HEK293 (cell line): ENCODE results near the gene PIP5K1C.

Experiments used
- CTCF ChIA-PET: fragments of 350-600 bp; formaldehyde crosslinking; extraction: SDS; loops from one replicate; lab custom pipeline; 2021; ENCODE audit warnings: antibody characterized with exemption; lab: Yijun Ruan, JAX
- POLR2A ChIA-PET: fragments of 300-600 bp; formaldehyde crosslinking; extraction: SDS; loops from one replicate; lab custom pipeline; 2020; ENCODE audit warnings: antibody characterized with exemption, inconsistent platforms; lab: Yijun Ruan, JAX
- H3K27ac ChIP-seq: fragments of 200-500 bp; sonication (Bioruptor generic); 2 replicates; pipeline ENCODE4 v1.5.1; 2014; ENCODE audit warnings: low read depth, low read length, control low read depth, inconsistent platforms; ENCODE audit errors: extremely low read depth
- H3K36me3 ChIP-seq, 2 experiments: fragments of 200-500 bp in 1 of 2; sonication (Bioruptor generic) in 1 of 2; 1 replicate in 1 of 2; 2 replicates in 1 of 2; pipeline ENCODE4 v1.5.1; 2014 to 2017; ENCODE audit warnings: inconsistent platforms in 2 of 2, low read length in 2 of 2; ENCODE audit not compliant: control insufficient read depth in 2 of 2, insufficient read depth in 1 of 2
- H3K4me1 ChIP-seq: fragments of 200-500 bp; sonication (Bioruptor generic); 2 replicates; pipeline ENCODE4 v1.5.1; 2014; ENCODE audit warnings: mild to moderate bottlenecking, low read length, inconsistent platforms; ENCODE audit not compliant: control insufficient read depth, insufficient read depth
- H3K4me3 ChIP-seq: 2 replicates; pipeline ENCODE4 v1.5.1; 2011; ENCODE audit warnings: low read depth, mild to moderate bottlenecking, control low read depth, low read length, moderate library complexity
- H3K9me3 ChIP-seq: fragments of 200-500 bp; sonication (Bioruptor generic); 2 replicates; pipeline ENCODE4 v1.5.1; 2014; ENCODE audit warnings: low read depth, low read length, inconsistent platforms; ENCODE audit not compliant: control insufficient read depth, insufficient read depth
- BCL11B ChIP-seq: fragments of 450-650 bp; formaldehyde crosslinking; IDR thresholded peaks from 2 replicates; pipeline ENCODE4 v1.5.1; 2016; ENCODE audit warnings: low read depth, missing biosample characterization, missing genetic modification characterization
- GLIS1 ChIP-seq: fragments of 450-650 bp; formaldehyde crosslinking; IDR thresholded peaks from 2 replicates; pipeline ENCODE4 v1.5.1; 2016; ENCODE audit warnings: missing biosample characterization, missing genetic modification characterization
- HOXC10 ChIP-seq: sonication (generic); formaldehyde crosslinking; IDR thresholded peaks from 2 replicates; pipeline ENCODE4 v1.8.1; 2023; ENCODE audit warnings: mild to moderate bottlenecking, missing genetic modification reagents
- IKZF3 ChIP-seq: fragments of 450-650 bp; IDR thresholded peaks from 2 replicates; pipeline ENCODE4 v1.5.0; 2018; ENCODE audit warnings: missing biosample characterization, mild to moderate bottlenecking, missing genetic modification characterization, moderate library complexity
- KLF10 ChIP-seq: fragments of 450-650 bp; IDR thresholded peaks from 2 replicates; pipeline ENCODE4 v1.5.1; 2018; ENCODE audit warnings: missing biosample characterization, mild to moderate bottlenecking, missing genetic modification characterization
- MYNN ChIP-seq: fragments of 450-650 bp; formaldehyde crosslinking; IDR thresholded peaks from 2 replicates; pipeline ENCODE4 v1.5.1; 2016; ENCODE audit warnings: missing biosample characterization, missing genetic modification characterization, borderline replicate concordance
- ZFHX2 ChIP-seq: fragments of 450-650 bp; formaldehyde crosslinking; conservative IDR thresholded peaks from 2 replicates; pipeline ENCODE4 v1.5.1; 2016; ENCODE audit warnings: missing biosample characterization, missing genetic modification characterization
- ZFP37 ChIP-seq: fragments of 450-650 bp; formaldehyde crosslinking; IDR thresholded peaks from 2 replicates; pipeline ENCODE4 v1.5.1; 2016; ENCODE audit warnings: missing biosample characterization, missing genetic modification characterization
- ZNF2 ChIP-seq: fragments of 450-650 bp; formaldehyde crosslinking; IDR thresholded peaks from 2 replicates; pipeline ENCODE4 v1.5.1; 2016; ENCODE audit warnings: missing biosample characterization, missing genetic modification characterization
- ZNF341 ChIP-seq: fragments of 450-650 bp; formaldehyde crosslinking; IDR thresholded peaks from 2 replicates; pipeline ENCODE4; 2016; ENCODE audit warnings: low read depth, missing biosample characterization, missing genetic modification characterization
- ZNF350 ChIP-seq: fragments of 450-650 bp; formaldehyde crosslinking; IDR thresholded peaks from 2 replicates; pipeline ENCODE4 v1.5.0; 2017; ENCODE audit warnings: missing biosample characterization, mild to moderate bottlenecking, missing genetic modification characterization
- ZNF391 ChIP-seq: fragments of 450-650 bp; formaldehyde crosslinking; IDR thresholded peaks from 2 replicates; pipeline ENCODE4 v1.5.1; 2016; ENCODE audit warnings: low read depth, missing biosample characterization, missing genetic modification characterization, borderline replicate concordance
- ZNF423 ChIP-seq: fragments of 450-650 bp; formaldehyde crosslinking; IDR thresholded peaks from 2 replicates; pipeline ENCODE4 v1.5.1; 2016; ENCODE audit warnings: missing biosample characterization, missing genetic modification characterization
- ZNF555 ChIP-seq: fragments of 450-650 bp; formaldehyde crosslinking; conservative IDR thresholded peaks from 2 replicates; pipeline ENCODE4 v1.5.1; 2017; ENCODE audit warnings: missing biosample characterization, mild to moderate bottlenecking, missing genetic modification characterization, inconsistent platforms
- ZNF791 ChIP-seq: fragments of 450-650 bp; formaldehyde crosslinking; IDR thresholded peaks from 2 replicates; pipeline ENCODE4 v1.5.1; 2016; ENCODE audit warnings: missing biosample characterization, missing genetic modification characterization
- ZNF837 ChIP-seq: fragments of 450-650 bp; formaldehyde crosslinking; IDR thresholded peaks from 2 replicates; pipeline ENCODE4 v1.5.1; 2016; ENCODE audit warnings: missing biosample characterization, missing genetic modification characterization
- ZSCAN16 ChIP-seq: fragments of 450-650 bp; formaldehyde crosslinking; IDR thresholded peaks from 2 replicates; pipeline ENCODE4 v1.5.1; 2016; ENCODE audit warnings: missing biosample characterization, missing genetic modification characterization
- ZXDB ChIP-seq: fragments of 450-650 bp; formaldehyde crosslinking; IDR thresholded peaks from 2 replicates; pipeline ENCODE4 v1.5.1; 2016; ENCODE audit warnings: missing biosample characterization, missing genetic modification characterization
- TF ChIP-seq, protein P1 (sequence below): fragments of 450-650 bp; formaldehyde crosslinking; conservative IDR thresholded peaks from 2 replicates; pipeline ENCODE4 v1.5.1; 2016; ENCODE audit warnings: low read depth, missing biosample characterization, missing genetic modification characterization
- TF ChIP-seq, protein P2 (sequence below): fragments of 450-650 bp; formaldehyde crosslinking; IDR thresholded peaks from 2 replicates; pipeline ENCODE4 v1.5.1; 2016; ENCODE audit warnings: missing biosample characterization, missing genetic modification characterization
- TF ChIP-seq, protein P3 (sequence below): fragments of 450-650 bp; formaldehyde crosslinking; conservative IDR thresholded peaks from 2 replicates; pipeline ENCODE4 v1.5.1; 2016; ENCODE audit warnings: low read depth, missing biosample characterization, missing genetic modification characterization
- TF ChIP-seq, protein P4 (sequence below): fragments of 450-650 bp; formaldehyde crosslinking; optimal IDR thresholded peaks from 2 replicates; pipeline ENCODE3; 2016; ENCODE audit warnings: missing biosample characterization, mild to moderate bottlenecking, missing genetic modification characterization

The PIP5K1C gene

DNA sequence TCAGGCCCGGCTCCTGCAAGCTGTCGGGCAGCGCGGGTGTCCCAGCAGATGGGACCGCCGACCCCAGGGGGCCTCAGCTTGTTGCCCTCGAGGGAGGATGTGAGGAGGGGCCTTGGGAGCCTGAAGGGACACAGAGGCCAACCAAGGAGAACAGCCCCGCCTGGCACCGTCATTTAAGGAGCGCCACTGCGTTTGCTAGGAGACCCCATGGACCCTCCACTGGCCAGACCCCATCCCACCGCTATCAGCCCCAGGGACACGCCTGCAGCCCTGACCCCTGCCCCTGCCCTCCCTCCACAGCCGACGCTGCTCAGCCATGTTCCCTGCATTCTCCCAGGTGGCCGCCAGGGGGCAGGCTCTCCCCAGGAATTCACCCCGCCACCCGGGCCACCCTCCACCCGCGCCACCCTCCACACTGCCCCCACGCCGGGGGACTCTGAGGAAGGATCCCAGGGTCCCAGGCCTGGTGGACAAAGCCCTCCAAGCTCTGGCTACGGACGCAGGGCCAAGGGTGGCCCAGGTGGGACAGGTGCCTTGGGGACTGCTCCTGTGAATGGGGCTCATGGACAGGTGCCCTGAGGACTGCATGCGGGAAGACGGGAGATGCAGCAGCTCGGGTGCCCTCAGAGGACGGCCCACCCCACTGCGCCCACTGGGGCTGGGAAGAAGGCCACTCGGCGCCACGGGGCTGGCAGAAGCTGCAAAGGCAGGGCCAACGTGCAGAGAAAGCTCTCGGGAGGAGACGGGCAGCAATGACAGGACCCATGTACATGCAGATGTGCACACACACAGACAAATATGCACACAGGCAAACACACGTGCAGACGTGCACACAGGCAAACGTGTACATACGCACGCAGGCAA lies 34.4 kb downstream of the PIP5K1C start:
- ChIA-PET POLR2A (interaction anchor here (1.8 kb wide), 1 partner anchor 303 kb away, joined by 3 read pairs; no protein-coding TSS in a partner anchor), CTCF (interaction anchor here (0.6 to 3.5 kb wide), 16 partner anchors 21 to 611 kb away, joined by 3 to 25 read pairs (median 5); partner anchors contain the start of gene PIP5K1C)
- Histone ChIP-seq H3K36me3 (peaks cover 0 to 36% of the 10 kb centered on the region in 2 experiments; a peak in 2 of 3 replicates), H3K9me3 (no peaks in the 10 kb centered on the region), H3K4me1 (no peaks in the 10 kb centered on the region), H3K27ac (no peak overlapping the region), H3K4me3 (no peak overlapping the region)
- TF ChIP-seq ZSCAN16 (tag by site-specific recombination) (no peak), HOXC10 (CRISPR knock-in tag) (no peak), ZFP37 (0 out of 2 replicates have a peak, but pooled peaks have one; percentile 40), ZNF341 (tag by site-specific recombination) (no peak), IKZF3 (no peak), ZNF423 (no peak), KLF10 (tag by site-specific recombination) (no peak), GLIS1 (tag by site-specific recombination) (peak; percentile 46; the same call in 1 of the 2 replicates), ZNF555 (no peak), ZNF837 (tag by site-specific recombination) (no peak), BCL11B (tag by site-specific recombination) (no peak), ZNF791 (tag by site-specific recombination) (no peak), ZXDB (tag by site-specific recombination) (no peak), ZNF2 (tag by site-specific recombination) (0 out of 2 replicates have a peak, but pooled peaks have one; percentile 39), ZNF350 (tag by site-specific recombination) (no peak), ZNF391 (tag by site-specific recombination) (0 out of 2 replicates have a peak, but pooled peaks have one; percentile 44), ZFHX2 (tag by site-specific recombination) (peak; percentile 71), MYNN (tag by site-specific recombination) (no peak)
- TF ChIP-seq, protein P1, sequence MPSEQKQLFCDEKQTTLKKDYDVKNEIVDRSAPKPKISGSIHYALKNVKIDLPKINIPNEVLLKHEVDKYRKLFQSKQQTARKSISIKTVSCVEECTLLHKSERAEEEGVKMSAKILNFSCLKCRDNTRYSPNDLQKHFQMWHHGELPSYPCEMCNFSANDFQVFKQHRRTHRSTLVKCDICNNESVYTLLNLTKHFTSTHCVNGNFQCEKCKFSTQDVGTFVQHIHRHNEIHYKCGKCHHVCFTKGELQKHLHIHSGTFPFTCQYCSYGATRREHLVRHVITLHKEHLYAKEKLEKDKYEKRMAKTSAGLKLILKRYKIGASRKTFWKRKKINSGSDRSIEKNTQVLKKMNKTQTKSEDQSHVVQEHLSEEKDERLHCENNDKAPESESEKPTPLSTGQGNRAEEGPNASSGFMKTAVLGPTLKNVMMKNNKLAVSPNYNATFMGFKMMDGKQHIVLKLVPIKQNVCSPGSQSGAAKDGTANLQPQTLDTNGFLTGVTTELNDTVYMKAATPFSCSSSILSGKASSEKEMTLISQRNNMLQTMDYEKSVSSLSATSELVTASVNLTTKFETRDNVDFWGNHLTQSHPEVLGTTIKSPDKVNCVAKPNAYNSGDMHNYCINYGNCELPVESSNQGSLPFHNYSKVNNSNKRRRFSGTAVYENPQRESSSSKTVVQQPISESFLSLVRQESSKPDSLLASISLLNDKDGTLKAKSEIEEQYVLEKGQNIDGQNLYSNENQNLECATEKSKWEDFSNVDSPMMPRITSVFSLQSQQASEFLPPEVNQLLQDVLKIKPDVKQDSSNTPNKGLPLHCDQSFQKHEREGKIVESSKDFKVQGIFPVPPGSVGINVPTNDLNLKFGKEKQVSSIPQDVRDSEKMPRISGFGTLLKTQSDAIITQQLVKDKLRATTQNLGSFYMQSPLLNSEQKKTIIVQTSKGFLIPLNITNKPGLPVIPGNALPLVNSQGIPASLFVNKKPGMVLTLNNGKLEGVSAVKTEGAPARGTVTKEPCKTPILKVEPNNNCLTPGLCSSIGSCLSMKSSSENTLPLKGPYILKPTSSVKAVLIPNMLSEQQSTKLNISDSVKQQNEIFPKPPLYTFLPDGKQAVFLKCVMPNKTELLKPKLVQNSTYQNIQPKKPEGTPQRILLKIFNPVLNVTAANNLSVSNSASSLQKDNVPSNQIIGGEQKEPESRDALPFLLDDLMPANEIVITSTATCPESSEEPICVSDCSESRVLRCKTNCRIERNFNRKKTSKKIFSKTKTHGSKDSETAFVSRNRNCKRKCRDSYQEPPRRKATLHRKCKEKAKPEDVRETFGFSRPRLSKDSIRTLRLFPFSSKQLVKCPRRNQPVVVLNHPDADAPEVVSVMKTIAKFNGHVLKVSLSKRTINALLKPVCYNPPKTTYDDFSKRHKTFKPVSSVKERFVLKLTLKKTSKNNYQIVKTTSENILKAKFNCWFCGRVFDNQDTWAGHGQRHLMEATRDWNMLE: no peak
- TF ChIP-seq, protein P2, sequence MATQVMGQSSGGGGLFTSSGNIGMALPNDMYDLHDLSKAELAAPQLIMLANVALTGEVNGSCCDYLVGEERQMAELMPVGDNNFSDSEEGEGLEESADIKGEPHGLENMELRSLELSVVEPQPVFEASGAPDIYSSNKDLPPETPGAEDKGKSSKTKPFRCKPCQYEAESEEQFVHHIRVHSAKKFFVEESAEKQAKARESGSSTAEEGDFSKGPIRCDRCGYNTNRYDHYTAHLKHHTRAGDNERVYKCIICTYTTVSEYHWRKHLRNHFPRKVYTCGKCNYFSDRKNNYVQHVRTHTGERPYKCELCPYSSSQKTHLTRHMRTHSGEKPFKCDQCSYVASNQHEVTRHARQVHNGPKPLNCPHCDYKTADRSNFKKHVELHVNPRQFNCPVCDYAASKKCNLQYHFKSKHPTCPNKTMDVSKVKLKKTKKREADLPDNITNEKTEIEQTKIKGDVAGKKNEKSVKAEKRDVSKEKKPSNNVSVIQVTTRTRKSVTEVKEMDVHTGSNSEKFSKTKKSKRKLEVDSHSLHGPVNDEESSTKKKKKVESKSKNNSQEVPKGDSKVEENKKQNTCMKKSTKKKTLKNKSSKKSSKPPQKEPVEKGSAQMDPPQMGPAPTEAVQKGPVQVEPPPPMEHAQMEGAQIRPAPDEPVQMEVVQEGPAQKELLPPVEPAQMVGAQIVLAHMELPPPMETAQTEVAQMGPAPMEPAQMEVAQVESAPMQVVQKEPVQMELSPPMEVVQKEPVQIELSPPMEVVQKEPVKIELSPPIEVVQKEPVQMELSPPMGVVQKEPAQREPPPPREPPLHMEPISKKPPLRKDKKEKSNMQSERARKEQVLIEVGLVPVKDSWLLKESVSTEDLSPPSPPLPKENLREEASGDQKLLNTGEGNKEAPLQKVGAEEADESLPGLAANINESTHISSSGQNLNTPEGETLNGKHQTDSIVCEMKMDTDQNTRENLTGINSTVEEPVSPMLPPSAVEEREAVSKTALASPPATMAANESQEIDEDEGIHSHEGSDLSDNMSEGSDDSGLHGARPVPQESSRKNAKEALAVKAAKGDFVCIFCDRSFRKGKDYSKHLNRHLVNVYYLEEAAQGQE (tag by site-specific recombination): no peak
- TF ChIP-seq, protein P3, sequence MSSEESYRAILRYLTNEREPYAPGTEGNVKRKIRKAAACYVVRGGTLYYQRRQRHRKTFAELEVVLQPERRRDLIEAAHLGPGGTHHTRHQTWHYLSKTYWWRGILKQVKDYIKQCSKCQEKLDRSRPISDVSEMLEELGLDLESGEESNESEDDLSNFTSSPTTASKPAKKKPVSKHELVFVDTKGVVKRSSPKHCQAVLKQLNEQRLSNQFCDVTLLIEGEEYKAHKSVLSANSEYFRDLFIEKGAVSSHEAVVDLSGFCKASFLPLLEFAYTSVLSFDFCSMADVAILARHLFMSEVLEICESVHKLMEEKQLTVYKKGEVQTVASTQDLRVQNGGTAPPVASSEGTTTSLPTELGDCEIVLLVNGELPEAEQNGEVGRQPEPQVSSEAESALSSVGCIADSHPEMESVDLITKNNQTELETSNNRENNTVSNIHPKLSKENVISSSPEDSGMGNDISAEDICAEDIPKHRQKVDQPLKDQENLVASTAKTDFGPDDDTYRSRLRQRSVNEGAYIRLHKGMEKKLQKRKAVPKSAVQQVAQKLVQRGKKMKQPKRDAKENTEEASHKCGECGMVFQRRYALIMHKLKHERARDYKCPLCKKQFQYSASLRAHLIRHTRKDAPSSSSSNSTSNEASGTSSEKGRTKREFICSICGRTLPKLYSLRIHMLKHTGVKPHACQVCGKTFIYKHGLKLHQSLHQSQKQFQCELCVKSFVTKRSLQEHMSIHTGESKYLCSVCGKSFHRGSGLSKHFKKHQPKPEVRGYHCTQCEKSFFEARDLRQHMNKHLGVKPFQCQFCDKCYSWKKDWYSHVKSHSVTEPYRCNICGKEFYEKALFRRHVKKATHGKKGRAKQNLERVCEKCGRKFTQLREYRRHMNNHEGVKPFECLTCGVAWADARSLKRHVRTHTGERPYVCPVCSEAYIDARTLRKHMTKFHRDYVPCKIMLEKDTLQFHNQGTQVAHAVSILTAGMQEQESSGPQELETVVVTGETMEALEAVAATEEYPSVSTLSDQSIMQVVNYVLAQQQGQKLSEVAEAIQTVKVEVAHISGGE: no peak
- TF ChIP-seq, protein P4, sequence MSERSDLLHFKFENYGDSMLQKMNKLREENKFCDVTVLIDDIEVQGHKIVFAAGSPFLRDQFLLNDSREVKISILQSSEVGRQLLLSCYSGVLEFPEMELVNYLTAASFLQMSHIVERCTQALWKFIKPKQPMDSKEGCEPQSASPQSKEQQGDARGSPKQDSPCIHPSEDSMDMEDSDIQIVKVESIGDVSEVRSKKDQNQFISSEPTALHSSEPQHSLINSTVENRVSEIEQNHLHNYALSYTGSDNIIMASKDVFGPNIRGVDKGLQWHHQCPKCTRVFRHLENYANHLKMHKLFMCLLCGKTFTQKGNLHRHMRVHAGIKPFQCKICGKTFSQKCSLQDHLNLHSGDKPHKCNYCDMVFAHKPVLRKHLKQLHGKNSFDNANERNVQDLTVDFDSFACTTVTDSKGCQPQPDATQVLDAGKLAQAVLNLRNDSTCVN (tag by site-specific recombination): peak; percentile 12
